Ammon's horn (tissue), 1 donor: ENCODE results near the gene UBR1.
A peak's percentile ranks its signal among the peaks of the same experiment; 100 is the strongest.
"Not testable (repeated sequence)": the region's sequence is repeated elsewhere in the genome, so short reads cannot be mapped to it uniquely, and the experiment has no call there.

ENCODE experiments used
- DNase-seq: peaks from one replicate; pipeline ENCODE4 v3.0.0-alpha.2; 2016; ENCODE audit warnings: low spot score

Gene UBR1

DNA sequence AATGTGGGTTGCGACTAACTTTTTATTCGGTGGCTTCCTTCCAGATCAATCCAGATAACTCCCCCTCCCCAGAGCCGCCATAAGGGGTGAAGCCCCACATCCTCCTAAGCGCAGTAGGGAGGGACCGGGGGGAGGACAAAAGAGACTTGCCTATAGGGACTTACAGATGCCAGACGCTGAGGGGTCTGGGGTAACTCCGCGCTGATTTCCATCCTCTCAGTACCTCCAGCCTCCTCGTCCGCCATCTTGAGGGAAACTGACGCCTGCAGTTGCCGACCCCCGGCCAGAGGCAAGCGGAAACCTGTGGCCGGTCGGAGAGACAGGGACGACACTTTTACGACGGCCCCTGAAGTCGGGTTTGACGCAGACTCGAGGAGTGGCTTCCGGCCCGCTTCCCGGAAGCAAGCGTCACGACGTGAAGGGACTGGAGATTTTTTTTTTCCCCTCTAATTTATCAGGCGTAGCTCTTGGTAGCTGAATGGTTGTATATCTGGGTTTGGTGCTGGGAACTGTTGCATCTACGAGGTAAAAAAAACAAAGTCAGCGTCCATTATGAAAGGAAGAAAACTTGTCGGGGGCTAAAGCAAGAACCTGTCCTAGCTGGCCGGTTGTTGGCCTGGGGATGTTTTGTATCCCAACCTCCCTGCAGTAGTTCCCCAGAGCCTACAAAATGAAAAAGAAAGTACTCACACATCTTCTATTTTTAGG, at the start of gene UBR1:
UBR1 (minus strand) TSS at position 261 of the 708 bp plus-strand sequence; CDS start at position 245, 16 bp downstream.
- DNase-seq: peak; percentile 94

DNA sequence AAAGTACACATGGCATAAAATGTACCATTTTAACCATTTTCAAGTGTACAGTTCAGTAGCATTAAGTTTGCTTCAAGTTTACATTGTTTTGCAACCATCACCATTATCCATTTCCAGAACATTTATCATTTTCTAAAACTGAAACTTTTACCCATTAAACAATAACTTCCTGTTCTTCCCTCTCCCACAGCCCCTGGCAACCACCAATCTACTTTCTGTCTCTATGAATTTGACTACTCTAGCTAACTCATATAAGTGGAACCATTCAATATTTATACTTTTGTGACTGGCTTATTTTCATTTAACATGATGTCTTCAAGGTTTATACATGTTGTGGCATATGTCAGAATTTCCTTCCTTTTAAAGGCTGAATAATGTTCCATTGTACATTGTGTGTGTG, 47.4 kb upstream of the UBR1 start:
- DNase-seq: no peak

DNA sequence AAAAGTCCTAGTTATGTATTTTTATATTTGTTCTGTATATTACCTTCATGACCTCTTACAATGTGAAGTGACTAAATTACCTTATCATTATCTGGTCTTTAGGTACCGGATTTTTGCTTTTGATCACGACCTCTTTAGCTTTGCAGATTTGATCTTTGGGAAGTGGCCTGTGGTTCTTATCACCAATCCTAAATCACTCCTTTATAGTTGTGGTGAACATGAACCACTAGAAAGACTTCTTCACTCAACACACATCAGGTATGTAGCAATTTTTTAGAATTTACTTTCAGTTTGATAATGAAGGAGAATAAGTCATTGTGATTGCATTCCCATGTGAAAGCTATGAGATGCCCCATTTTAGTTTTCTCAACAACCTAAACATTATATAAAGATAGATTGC, 45.9 kb upstream of the UBR1 start:
- no peak for DNase-seq

DNA sequence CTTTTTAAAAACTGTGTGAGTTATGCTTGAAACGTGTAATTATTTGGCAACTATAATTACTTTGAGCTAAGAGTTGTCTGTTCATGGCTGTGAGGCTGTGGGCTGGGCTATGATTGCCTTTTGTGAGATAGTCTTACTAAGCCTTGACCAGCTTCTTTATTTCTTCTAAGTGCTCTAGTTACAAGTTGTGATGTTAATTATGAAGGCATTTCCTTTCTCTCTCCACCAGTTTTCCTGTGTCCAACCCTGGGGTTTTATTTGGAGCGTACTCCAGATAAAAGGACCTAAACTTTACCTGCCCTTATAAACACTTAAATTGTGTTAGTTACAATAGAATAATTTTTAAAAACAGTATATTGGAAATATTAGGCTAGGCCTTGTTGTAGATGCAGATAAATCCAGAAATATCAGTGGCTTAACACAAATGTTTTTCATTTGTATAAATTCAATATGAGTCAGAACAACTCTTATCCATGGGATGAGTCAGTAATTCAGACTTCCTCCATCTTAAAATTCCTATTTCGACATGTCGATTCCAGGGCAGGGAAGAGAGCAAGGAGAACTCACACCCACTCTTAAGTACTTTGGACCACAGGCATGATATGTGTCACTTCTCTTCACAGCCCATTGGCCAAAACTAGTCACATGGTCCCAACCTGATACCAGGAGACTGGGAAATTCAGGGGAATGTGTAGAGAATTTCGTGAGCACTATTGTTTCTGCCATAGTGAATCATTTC, 44.5 kb upstream of the UBR1 start:
- no peak for DNase-seq

DNA sequence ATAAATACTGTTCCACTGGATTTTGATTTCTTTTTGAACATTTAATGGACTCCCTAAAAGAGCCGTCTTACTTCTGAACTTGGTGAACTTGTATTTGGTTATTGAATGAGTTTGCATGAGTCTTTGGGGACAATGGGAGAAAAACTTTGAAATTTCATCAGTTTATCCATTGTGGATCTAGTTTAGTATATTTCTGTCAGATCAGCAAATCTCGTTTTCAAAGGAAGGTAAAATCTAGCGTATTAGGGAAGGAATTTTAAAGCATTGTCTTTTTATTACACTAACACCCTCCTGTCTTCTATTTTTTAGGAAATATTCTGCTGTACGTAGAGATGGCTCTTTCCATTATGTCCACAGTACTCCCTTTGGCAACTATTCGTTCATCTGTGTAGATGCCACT, 40.3 kb upstream of the UBR1 start:
- DNase-seq: no peak

DNA sequence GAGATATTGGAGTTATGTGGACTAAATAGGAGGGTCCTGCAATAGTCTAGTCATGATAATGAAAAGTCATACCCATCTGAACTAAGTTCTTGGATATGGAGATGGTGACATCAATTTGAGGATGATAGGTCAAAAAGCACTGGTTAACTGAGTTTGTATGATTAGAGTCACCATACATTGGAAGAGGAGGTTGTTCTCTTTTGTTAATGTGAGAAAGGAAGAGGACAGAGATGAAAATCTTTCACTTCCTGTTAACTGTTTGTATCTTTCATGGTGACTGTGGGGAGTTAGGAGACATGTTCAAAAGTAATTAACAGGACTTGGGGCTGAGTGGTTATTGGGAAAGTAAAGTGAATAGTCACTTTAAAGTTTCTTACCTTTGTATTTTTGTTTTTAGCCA, 38.7 kb upstream of the UBR1 start:
- DNase-seq: no peak

DNA sequence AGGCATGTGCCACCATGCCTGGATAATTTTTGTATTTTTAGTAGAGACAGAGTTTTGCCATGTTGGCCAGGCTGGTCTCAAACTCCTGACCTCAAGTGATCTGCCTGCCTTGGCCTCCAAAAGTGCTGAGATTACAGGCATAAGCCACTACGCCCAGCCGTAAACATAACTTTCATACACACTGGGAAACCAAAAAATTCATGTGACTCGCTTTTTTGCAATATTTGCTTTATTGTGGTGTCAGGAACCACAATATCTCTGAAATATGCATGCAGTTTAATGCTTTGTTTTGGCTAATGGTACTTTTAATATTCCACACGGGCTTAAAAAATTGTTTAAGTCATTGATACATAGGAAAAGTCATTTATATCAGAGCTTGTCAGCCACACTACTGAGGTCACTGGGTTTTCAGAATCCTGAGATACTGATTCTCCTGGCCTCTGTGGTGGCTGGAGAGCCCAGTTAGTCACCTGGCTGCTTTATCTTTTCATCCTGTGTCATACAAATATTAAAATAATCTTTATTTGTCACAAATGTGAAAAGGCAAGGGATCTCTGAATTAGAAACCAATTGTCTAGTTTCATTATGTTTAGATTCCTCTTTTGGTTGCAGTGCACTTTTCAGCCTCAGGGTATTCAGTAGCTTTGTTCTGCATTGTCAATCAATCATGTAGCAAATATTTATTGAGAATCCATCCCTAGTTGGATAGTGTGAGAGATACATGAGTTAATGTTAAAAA, 37.5 kb upstream of the UBR1 start:
- DNase-seq: no peak

DNA sequence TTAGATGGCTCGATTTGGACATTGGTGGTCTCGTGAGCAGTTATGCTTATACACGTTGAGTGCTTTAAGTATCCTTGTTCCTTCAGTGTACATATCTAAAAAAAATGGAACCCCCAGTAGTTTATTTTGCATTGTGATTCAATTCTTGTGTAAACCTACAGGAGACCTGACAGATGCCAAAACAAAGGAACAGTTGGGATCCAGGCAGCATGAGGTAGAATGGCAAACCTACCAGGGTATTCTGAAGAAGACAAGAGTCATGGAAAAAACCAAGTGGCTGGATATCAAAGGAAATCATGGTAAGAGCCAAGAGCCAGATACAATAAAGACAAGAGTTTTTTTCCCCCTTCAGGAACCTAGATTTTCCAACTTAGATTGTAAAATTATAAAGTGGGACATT, 29.5 kb upstream of the UBR1 start:
- DNase-seq: no peak

DNA sequence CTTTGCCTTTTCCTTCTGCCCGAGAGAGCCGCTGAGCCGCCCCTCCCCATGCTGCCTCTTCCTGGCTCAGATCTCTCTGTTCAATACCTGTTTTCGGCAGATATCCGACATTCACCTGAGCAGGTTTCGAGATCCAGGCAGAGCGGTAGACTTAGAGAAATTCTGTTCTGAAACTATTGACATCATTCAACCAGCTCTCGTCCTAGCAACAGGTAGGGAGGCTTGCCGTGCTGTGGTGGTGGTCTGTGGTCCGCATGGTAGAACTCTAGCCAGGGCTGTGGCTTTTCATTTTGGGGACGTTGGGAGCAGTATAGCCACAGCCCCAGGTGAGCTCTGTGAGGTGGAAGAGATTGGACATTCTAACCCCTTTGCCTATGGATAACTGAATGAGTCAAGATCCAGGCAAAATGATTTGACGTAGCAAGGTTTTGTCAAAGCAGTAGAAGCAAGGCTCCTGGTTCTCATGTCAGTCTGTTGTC, 28.4 kb upstream of the UBR1 start:
- peak; percentile 6 for DNase-seq

DNA sequence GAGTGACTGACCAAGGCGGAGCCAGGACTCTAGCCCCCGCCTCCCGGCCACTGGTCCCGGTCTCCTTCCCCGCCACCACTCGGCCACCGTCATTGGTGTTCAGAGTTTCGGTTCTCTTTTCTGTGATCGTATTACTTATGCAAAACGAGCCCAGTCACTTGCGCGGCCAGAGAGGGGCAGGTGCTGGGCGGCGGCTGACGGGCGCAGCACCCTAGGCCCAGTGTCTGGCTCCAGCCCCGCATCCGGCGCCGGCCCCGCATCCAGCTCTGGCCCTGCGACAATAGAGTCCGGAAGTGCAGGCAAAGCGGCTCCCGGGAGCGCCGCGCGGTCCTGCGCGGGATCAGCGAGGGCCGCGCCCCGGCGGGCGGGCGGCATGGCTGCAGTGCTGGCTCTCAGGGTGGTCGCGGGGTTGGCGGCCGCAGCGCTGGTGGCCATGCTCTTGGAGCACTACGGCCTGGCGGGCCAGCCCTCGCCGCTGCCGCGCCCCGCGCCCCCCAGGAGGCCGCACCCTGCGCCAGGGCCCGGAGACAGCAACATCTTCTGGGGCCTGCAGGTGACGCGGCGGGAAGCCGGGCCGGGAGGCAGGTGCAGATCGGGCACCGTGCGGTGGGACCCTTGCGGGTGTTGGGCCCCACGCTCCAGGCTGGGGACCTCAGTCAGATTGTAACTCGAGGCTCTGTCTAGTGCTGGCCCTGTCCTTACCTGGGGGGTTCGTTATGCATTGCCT, 27.8 kb upstream of the UBR1 start, which contains the start of gene TMEM62:
TMEM62 (plus strand) TSS at position 157 of the 727 bp plus-strand sequence; CDS start at position 374, 217 bp downstream.
- peak; percentile 80 for DNase-seq

DNA sequence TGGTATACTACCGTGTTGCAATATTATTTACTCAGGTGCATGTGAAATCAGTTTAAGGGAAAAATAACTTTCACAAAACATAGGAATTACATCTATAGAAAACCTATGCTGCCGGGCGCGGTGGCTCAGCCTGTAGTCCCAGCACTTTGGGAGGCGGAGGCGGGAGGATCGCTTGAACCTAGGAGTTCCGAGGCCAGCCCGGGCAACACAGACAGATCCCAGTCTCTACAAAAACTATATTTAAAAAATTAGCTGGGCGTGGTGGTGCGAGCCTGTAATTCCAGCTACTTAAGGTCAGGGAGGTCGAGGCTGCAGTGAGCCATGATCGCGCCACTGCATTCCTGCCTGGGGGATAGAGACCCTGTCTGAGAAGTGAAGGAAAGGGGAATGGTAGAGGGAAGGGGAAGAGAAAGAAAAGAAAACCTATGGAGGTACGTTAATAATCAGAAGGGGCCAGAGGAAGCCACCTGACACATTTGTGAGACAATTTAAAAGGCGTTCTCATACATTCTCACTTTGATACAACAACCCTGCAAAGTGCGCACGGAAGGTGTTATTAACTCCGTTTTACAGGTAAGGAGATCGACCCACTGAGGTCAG, 27.1 kb upstream of the UBR1 start:
- no peak for DNase-seq

DNA sequence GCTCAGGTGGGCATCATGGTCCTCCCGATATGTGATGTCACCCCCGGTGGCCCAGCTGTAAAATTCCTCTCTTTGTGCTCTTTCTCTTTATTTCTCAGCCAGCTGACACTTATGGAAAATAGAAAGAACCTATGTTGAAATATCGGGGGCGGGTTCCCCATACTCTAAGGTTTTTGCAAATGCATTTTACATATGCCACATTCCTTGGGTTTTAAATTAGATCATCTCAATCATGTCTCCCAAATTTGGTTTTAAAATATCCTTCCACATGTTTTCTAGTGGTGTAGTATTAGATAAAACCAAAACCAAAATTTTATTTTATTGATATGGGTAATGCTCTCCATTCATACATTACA, 23.1 kb upstream of the UBR1 start:
- no peak for DNase-seq

DNA sequence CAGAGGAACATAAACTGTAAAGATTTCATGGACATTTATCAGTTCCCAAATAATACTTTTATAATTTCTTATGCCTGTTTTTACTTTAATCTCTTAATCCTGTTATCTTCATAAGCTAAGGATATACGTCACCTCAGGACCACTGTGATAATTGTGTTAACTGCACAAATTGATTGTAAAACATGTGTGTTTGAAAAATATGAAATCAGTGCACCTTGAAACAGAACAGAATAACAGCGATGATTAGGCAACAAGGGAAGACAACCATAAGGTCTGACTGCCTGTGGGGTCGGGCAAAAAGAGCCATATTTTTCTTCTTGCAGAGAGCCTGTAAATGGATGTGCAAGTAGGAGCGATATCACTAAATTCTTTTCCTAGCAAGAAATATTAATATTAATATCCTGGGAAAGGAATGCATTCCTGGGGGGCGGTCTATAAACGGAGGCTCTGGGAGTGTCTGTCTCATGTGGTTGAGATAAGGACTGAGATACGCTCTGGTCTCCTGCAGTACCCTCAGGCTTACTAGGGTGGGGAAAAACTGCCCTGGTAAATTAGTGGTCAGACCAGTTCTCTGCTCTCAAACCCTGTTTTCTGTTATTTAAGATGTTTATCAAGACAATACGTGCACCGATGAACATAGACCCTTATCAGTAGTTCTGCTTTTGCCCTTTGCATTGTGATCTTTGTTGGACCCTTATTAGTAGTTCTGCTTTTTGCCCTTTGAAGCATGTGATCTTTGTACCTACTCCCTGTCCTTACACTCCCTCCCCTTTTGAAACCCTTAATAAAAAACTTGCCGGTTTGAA, 22.5 kb upstream of the UBR1 start:
- DNase-seq: not testable (repeated sequence)

DNA sequence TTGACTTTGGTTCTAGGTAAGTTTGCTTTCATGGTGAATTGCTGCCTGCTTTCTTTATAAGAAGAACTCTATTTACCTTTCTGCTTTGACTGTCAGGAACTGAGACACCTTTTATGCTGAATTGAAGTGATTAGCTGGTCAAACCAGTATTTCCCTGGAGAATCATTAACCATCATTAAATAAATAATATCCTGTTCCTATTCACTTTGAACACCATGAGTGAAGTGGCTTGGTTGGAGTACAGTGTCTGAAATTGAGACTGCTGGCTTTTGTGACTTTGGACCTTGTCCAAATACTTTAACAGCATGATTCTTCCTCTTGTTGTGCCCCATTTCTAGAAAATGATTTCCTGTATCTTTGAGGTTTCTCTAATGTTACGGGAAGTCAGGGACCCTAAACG, 21.9 kb upstream of the UBR1 start:
- DNase-seq: no peak

DNA sequence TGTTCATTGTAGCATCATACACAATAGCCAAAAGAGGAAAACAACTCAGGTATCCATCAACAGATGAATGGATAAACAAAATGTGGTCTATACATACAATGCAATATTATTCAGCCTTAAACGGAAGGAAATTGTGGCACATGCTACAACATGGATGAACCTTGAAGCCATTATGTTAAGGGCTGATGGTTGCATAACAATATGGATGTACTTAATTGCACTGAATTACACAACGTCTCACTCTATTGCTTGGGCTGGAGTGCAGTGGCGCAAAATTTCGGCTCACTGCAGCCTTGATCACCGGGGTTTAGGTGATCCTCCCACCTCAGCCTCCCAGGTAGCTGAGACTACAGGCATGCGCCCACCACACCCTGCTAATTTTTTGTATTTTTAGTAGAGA, 20.5 kb upstream of the UBR1 start:
- no peak for DNase-seq

DNA sequence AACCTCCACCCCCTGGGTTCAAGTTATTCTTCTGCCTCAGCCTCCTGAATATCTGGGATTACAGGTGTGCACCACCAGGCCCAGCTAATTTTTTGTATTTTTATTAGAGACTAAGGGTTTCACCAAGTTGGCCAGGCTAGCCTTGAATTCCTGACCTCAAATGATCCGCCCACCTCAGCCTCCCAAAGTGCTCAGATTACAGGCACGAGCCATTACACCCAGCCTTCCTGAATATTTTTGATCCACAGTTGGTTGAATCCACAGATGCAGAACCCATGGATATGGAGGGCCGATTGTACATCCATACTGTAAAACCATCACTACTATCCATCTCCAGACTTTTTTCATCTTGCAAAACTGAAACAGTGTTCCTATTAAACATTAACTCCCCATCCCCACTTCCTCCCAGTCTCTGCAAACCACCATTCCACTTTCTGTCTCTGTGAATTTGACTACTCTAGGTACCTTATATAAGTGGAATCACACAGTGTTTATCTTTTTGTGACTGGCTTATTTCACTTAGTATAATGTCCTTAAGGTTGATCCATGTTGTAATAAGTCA, 19.3 kb upstream of the UBR1 start:
- no peak for DNase-seq

DNA sequence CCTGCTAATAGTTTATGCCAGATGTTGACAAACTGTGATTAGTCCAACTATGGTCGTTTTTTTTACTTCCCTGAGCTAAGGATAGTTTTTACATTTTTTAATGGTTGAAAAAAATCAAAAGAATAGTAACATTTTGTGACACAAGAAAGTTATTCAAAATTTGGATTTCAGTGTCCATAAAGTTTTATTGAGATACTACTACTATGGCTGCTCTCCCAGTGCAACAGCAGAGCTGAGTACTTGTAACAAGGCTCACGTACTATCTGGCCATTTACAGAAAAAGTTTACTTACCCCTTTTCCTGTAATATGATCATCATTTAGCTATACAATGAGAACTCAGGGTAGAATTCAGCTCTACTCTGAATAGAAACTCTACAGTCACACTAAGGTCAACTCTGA, 16.0 kb upstream of the UBR1 start:
- DNase-seq: no peak

DNA sequence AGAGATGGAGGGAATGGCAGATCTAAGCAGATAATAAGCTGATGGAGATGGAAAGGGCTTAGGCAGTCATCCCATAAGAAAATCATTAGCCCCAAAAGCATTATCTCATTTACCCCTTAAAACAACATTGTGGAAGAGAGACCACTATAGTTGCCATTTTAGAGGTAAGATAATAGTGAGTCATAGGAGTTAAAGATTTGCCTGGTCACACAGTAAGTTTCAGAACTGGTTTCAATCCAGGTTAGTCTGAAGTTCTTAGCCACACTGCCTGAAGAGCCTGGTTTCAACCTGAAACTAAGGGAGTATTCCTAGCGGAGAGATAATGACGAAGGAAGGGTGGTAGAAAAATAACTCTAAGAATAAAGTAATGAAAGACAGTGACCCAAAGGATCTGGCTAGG, 13.0 kb upstream of the UBR1 start:
- no peak for DNase-seq

DNA sequence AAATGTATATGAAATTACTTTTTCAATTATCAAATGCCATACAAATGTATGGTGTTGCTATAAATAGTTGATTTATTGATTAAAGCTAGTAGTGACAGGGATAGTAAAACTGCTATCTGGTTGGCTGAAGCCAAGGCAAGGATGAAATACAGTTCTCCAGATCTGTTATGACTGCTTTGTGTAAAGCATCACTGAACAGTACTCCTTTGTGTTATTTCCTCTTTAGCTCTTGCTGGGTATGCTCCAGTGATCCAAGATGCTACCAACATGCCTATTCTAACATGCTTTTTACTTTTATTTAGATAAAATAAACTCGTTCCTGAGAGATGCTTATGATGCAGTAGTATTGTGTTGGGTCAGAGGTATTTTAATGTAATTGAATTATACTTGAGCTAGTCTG, 12.4 kb upstream of the UBR1 start:
- no peak for DNase-seq

DNA sequence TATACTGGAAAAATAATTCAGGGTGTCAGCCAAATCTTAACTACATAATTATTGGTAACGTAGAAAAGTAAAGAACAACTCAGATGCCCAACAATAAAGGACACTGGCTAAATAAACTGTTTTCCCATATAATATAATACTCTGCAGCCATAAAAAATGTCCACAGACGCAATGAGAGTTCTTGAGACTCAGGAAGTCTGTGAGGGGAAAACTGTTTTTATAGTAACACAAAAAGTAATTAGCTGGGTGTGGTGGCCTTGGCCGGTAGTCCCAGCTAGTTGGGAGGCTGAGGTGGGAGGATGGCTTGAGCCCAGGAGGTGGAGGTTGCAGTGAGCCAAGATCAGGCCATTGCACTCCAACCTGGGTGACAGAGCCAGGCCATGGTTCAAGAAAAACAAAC, 5.5 kb upstream of the UBR1 start:
- DNase-seq: no peak

DNA sequence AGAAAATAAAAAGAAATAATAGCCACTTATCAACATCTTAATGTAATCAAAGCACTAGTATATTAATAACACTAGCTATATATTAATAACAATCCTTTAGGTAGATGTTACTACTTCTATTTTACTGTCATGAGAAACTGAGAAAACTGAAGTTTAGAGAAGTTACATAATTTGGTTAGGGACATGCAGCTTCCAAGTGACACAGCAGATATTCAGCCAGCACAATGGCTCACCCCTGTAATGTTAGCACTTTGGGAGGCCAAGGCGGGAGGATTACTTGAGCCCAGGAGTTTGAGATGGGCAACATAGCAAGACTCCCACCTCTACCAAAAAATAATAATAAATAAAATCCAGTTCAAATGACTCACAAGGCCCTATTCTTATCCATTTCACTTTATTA, 1.9 kb upstream of the UBR1 start:
- DNase-seq: no peak
